Measurements from ENCODE around the gene NPHS1.
A peak's percentile ranks its signal among the peaks of the same experiment; 100 is the strongest.
"Not testable (repeated sequence)": the region's sequence is repeated elsewhere in the genome, so short reads cannot be mapped to it uniquely, and the experiment has no call there.

NPHS1 gene

DNA sequence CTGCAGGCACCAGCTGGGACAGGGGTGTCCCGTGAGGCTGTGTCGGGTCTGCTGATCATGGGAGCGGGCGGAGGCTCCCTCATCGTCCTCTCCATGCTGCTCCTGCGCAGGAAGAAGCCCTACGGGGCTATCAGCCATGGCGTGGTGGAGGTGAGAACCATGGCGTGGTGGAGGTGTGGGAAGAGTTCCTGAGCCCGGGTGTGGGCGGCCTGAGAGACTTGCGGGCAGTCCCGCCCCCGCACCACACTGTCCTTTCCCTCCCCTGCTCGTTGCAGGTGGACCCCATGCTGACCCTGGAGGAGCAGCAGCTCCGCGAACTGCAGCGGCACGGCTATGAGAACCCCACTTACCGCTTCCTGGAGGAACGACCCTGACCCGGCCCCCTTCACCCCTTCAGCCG is 26.8 kb upstream of the NPHS1 start:
- DNase-seq: no peak

GRCh38 chr19:35874392-35874930 is 22.2 kb upstream of the NPHS1 start:
- no peak for DNase-seq

GRCh38 chr19:35872180-35872579 is 19.9 kb upstream of the NPHS1 start:
- no peak for DNase-seq

- no peak for DNase-seq
Observed at GRCh38 chr19:35871611-35872010, 19.3 kb upstream of the NPHS1 start.

DNA sequence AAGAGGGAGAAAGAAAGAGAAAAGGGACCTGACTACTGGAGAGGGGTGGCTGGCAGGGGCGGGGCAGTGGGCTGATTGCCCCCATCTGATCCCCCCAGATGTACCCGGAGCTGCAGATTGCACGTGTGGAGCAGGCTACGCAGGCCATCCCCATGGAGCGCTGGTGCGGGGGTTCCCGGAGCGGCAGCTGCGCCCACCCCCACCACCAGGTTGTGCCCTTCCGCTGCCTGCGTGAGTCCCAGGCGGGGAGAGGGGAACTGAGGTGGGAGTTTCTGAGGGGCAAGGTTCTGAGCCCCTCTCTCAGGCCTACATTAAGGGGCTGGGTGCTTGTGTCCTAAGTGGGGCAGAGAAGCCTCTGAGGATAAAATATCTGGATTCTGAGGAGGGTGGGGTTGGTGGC is 18.5 kb upstream of the NPHS1 start:
- DNase-seq: no peak

DNA sequence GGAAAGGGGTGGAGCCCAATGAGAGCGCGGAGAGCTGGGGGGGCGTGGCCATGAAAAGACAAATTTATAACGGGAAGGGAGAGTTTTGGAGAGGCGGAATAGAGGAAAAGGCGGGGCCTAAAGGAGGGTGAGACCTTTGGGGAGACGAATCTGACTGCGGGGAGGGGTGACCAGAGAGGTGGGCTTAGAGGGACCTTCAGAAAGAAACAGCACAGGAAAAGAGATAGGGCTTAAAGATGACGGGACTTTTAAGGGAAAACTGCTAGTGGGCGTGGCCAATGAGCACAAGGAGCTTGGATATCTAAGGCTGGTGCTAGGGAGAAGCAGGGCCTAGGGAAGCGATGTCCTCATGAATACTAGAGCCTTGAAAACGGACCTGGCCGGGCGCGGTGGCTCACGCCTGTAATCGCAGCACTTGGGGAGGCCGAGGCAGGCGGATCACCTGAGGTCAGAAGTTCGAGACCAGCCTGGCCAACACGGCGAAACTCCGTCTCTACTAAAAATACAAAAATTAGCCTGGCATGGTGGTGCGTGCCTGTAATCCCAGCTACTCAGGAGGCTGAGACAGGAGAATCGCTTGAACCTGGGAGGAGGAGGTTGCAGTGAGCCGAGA is 17.9 kb upstream of the NPHS1 start:
- not testable (repeated sequence) for DNase-seq

DNA sequence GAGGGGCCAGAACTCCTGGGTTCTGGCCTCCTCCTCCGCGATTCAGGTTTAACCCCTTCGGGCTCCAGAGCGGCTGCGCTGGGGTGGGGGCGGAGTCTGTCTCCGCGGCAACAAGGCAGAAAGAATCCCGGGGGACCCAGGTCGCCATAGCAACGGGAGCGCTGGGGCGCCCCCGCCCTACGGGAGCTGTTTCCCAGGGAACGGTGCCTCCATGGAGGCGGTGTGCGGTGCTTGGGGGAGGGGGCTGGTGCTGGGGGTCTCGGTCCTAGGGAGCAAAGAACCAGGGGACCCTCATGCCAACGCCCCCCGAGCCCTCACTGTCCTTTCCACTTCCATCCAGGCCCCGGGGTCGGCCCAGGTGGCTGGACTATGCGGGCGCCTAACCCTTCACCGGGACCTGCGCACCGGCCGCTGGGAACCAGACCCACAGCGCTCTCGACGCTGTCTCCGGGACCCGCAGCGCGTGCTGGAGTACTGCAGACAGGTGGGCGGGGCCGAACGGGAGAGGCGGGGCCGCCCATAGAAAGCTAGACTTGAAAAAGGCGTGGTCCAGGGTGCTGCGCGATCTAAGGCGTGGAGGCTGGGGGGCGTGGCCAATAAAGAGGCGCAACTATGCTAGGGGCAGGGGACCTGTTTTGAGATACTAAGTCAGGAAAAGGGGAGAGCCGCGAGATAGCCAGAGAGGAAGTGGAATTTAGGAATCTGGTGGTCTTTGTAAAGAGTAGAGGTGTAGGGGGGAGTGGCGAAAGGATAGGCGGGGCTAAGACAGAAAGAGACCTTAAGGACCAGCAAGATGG is 17.2 kb upstream of the NPHS1 start:
- peak; percentile 95 for DNase-seq

DNA sequence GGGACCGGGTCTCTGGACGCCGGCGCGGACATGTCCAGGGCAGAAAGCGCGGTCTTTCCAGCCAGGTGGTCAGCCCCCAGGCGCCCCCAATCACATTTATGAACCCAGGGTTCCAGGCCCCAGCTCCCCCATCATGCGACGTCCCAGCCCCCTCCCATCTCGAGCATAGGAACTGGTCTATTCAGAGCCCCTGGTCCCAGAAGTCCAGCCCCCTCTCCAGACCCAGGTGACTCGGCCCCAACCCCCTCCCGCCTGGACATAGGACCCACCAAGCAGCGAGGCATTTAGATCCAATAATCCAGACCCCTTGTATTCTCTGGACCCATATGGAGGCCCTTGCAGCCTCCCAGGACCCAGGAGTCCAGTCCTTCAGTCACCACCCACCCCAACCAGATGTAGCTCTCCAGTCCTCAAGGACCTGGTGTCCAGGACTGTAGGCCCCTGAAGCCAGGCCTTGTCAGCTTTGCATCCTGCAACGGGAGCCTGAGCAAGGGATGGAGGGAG is 16.6 kb upstream of the NPHS1 start:
- no peak for DNase-seq

GRCh38 chr19:35868172-35868822 is 16.0 kb upstream of the NPHS1 start, which contains the start of gene APLP1:
APLP1 (plus strand) TSS chr19:35868574; CDS start chr19:35868637, 63 bp downstream.
- DNase-seq: peak; percentile 87

DNA sequence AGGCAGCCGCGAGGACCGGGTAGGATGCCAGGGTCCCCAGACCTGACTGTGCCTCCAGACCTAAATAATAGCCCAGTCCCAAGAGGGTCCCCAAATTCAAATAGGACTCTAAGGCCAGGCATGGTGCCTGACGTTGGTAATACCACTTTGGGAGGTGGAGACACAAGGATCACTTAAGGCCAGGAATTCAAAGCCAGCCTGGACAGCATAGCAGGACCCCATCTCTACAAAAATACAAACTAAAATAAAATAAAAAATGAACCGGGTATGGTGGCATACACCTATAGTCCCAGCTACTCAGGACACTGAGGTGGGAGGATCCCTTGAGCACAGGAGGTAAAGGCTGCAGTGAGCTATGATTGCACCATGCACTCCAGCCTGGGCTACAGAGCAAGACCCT is 10.7 kb upstream of the NPHS1 start:
- no peak for DNase-seq

DNA sequence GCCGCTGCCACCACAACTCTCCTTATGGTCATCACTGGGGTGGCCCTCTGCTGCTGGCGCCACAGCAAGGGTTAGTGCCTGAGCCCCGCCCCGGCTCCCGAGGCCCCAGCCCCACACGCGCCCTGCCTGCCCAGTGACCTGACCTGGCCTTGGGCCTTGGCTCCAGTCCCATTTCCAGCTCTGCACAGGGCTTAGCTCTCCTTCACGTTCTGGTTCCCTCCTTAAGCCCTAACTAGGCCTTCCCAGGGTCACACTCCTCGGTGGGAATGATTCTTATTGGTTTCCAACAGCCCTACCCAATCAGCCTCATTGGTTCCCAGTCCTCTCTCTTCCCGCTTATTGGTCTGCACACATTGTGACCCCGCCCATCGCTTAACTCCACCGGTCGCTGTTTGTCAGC is 10.2 kb upstream of the NPHS1 start:
- DNase-seq: no peak

- DNase-seq: no peak
Observed at GRCh38 chr19:35861640-35862160, 9.4 kb upstream of the NPHS1 start.

DNA sequence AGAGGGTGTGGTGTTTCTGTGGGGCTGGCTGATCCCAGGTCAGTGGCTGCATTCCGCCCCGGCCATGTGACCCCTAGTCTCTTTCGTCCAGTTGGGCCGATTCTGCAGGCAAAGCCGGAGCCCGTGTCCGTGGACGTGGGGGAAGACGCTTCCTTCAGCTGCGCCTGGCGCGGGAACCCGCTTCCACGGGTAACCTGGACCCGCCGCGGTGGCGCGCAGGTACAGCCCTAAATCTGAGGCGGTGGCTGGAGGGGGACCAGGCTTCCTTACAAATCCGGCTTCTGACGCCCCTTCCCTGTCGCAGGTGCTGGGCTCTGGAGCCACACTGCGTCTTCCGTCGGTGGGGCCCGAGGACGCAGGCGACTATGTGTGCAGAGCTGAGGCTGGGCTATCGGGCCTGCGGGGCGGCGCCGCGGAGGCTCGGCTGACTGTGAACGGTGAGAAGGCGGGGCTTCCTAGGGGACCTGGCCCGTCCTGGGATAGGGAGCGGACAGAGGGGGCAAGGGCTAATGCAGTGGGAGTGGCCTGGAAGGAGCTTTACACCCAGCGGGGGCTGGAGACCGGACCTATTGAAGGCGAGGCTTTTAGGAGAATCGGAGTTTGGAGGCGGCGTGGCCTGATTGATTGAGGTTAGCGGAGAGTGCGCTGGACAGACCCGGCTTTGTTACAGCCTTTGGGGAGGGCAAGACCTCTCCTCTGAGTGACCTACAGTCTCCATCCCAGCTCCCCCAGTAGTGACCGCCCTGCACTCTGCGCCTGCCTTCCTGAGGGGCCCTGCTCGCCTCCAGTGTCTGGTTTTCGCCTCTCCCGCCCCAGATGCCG is 8.7 kb upstream of the NPHS1 start:
- peak; percentile 97 for DNase-seq

DNA sequence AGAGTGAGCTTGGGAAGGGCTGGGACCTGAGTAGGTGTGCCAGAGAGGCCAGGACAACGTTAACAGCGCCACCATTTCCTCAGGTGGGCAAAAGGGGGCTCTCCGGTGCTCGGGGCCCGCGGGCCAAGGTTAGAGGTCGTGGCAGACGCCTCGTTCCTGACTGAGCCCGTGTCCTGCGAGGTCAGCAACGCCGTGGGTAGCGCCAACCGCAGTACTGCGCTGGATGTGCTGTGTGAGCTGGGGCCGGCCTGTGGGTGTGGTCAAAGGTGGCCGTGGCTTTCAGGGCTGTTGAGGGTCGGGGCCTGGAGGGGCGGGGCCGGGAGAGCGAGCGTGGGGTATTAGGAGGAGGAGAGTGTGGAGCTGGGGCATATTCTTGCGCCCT is 8.1 kb upstream of the NPHS1 start:
- peak; percentile 66 for DNase-seq

- no peak for DNase-seq
Observed at GRCh38 chr19:35859414-35859813, 7.1 kb upstream of the NPHS1 start.

DNA sequence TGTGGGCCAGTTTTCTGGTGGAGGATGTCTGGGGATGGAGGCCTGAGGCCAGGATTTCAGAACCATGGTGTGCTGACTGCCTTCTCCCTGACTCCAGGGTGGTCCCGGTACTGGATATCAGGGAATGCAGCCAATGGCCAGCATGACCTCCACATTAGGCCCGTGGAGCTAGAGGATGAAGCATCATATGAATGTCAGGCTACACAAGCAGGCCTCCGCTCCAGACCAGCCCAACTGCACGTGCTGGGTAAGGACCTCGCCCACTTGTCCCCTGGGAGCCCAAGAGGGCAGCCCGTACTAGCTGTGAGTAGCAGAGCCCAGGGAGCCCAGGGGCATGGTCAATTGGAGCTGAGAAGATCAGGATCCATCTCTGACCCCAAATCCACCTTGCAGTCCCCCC is 6.0 kb upstream of the NPHS1 start:
- DNase-seq: no peak

DNA sequence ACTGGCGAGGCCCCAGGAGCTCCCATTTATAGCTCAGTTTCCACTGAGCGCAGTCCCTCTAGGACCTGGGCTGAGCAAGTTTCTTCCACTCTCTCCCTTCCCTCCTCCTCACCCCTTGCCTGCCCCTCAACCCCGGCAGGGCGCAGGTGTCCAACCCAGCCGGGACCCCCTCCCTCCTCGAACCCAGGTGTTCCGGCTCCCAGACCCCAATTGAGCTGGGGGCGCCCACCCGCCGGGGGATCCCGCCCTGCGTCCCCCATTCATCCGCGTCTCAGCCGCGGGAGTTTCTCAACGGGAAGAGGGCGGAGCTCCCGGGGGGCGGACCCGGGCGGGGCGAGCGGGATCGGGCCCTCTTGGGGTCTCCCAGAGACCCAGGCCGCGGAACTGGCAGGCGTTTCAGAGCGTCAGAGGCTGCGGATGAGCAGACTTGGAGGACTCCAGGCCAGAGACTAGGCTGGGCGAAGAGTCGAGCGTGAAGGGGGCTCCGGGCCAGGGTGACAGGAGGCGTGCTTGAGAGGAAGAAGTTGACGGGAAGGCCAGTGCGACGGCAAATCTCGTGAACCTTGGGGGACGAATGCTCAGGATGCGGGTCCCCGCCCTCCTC is 4.3 kb upstream of the NPHS1 start, which contains the start of gene KIRREL2:
KIRREL2 (plus strand) TSS at position 366 of the 604 bp plus-strand sequence; CDS start at position 575, 209 bp downstream.
- DNase-seq: peak; percentile 70

GRCh38 chr19:35853038-35853756 is 893 bp upstream of the NPHS1 start:
- DNase-seq: no peak

GRCh38 chr19:35851213-35852028 is 883 bp downstream of the NPHS1 start:
- no peak for DNase-seq

DNA sequence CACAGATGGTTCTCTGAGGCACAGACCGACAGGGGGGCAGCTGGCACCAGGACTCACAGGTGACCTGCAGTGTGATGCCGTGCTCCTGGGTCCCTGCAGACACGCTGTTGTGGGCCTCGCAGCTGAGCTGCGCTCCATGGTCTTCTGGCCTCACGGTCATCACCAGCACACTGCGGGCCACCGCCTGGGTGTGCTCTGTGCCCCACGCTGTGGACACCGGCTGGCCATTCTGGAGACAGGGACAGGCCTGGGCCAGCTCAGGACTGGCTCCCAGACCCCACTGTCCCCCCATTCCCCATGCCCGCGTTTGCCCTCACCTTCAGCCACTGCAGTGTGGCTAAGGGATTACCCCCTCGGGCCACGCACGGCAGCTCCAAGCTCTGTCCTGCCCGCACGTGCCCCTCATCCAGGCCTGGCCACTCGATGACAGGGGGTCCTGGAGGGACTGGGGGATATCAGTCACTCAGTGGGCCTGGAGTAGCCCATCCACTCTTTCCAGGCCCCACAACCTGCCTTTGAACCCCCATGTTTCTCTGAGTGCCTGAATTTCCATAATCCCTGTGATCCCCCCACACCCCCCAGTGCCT is 3.3 kb downstream of the NPHS1 start:
- DNase-seq: no peak
